Lung (tissue), 12 donors: ENCODE results near the gene RTP2. TPM values are rescaled to one million over a fixed set of nuclear protein-coding genes. Genes with fewer than 3 reads are reported as not detected.

Source experiments
- ATAC-seq: fragments of 200-7000 bp; cut with Tn5 transposase; one replicate; pipeline ENCODE4 v1.9.1; 2020; ENCODE audit warnings: moderate number of reproducible peaks; ENCODE audit not compliant: insufficient read depth, low FRiP score
- DNase-seq, 3 donors: peaks; one replicate each; pipeline ENCODE4 v3.0.0-alpha.2; 2013 to 2017
- H3K27ac ChIP-seq, 2 donors: one replicate each; pipeline ENCODE4 v1.5.1; 2013; ENCODE audit warnings: mild to moderate bottlenecking in 2 of 2, moderate library complexity in 2 of 2, control low read depth in 1 of 2, inconsistent platforms in 1 of 2, low read depth in 1 of 2, low read length in 1 of 2
- H3K27me3 ChIP-seq, 3 donors: one replicate each; pipeline ENCODE4 v1.5.1; 2013; ENCODE audit warnings: low read length in 2 of 3; ENCODE audit not compliant: control insufficient read depth in 3 of 3, insufficient read depth in 3 of 3
- H3K36me3 ChIP-seq, 4 donors: one replicate each; pipeline ENCODE4 v1.5.1; 2013; ENCODE audit warnings: low read length in 4 of 4, mild to moderate bottlenecking in 1 of 4, moderate library complexity in 1 of 4; ENCODE audit not compliant: control insufficient read depth in 4 of 4, insufficient read depth in 4 of 4
- H3K4me1 ChIP-seq, 5 donors: one replicate each; pipeline ENCODE4 v1.5.1; 2013; ENCODE audit warnings: low read length in 5 of 5, mild to moderate bottlenecking in 2 of 5, moderate library complexity in 1 of 5; ENCODE audit not compliant: control insufficient read depth in 5 of 5, insufficient read depth in 5 of 5
- H3K4me3 ChIP-seq: one replicate; pipeline ENCODE4 v1.5.1; 2013; ENCODE audit warnings: mild to moderate bottlenecking, control low read depth, moderate library complexity
- H3K9ac ChIP-seq, 2 donors: one replicate each; pipeline ENCODE4 v1.5.1; 2013; ENCODE audit warnings: low read length in 2 of 2, control low read depth in 1 of 2; ENCODE audit not compliant: insufficient read depth in 1 of 2
- H3K9me3 ChIP-seq, 4 donors: one replicate each; pipeline ENCODE4 v1.5.1; 2013; ENCODE audit warnings: low read length in 3 of 4, mild to moderate bottlenecking in 1 of 4, moderate library complexity in 1 of 4; ENCODE audit not compliant: control insufficient read depth in 4 of 4, insufficient read depth in 3 of 4
- WGBS, 2 donors: extraction: QIAGEN DNeasy Blood & Tissue Kit; methylation state at CpG; one replicate each; pipeline ENCODE4 v1.1.7; 2013; 5-methylcytosine and 5-hydroxymethylcytosine counted together
- polyA plus RNA-seq, 2 donors: library from polyadenylated mRNA; stranded (reverse); fragments of 200-250 nt; gene quantifications; one replicate each; pipeline ENCODE4 v1.2.1, GENCODE V29; 2013
- total RNA-seq, 2 donors: library from RNA; depleted of rRNA in 1 of 2; stranded (reverse); fragments of >200 nt in 1 of 2; gene quantifications; one replicate each; pipeline ENCODE4 v1.2.1, GENCODE V29; 2014 to 2021
- TF ChIP-seq, protein P1 (sequence below): IDR thresholded peaks from 2 replicates; pipeline ENCODE4 v1.5.1; 2012; ENCODE audit warnings: mild to moderate bottlenecking; ENCODE audit errors: control extremely low read depth, extremely low read depth
- donor health status: control.
- donor health status: control.
- donor health status: Bipolar disorder and iron deficiency.
- donor health status: healthy.
- donor health status: DM: yes; HTN: yes; CAD: no.

Gene RTP2
- total and polyA plus RNA-seq, 4 donors: not detected

GRCh38 chr3:187743195-187744141 is 41.1 kb upstream of the RTP2 start:
- WGBS, 2 donors: 2 to 5% methylated on average over 45 of the region's 45 CpGs
- DNase-seq (peak; percentile 66 to 80 (median 70)), ATAC-seq (no peak)
- Histone ChIP-seq H3K4me1 (peaks cover 0 to 63% (median 7%) of the 10 kb centered on the region in 5 donors), H3K36me3 (no peaks in the 10 kb centered on the region), H3K9me3 (no peaks in the 10 kb centered on the region), H3K9ac (peak overlapping the region; percentile 74 to 97), H3K27ac (peak overlapping the region; percentile 98 to 100), H3K4me3 (peak overlapping the region; percentile 78), H3K27me3 (no peaks in the 10 kb centered on the region)
- TF ChIP-seq, protein P1, sequence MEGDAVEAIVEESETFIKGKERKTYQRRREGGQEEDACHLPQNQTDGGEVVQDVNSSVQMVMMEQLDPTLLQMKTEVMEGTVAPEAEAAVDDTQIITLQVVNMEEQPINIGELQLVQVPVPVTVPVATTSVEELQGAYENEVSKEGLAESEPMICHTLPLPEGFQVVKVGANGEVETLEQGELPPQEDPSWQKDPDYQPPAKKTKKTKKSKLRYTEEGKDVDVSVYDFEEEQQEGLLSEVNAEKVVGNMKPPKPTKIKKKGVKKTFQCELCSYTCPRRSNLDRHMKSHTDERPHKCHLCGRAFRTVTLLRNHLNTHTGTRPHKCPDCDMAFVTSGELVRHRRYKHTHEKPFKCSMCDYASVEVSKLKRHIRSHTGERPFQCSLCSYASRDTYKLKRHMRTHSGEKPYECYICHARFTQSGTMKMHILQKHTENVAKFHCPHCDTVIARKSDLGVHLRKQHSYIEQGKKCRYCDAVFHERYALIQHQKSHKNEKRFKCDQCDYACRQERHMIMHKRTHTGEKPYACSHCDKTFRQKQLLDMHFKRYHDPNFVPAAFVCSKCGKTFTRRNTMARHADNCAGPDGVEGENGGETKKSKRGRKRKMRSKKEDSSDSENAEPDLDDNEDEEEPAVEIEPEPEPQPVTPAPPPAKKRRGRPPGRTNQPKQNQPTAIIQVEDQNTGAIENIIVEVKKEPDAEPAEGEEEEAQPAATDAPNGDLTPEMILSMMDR: no peak

DNA sequence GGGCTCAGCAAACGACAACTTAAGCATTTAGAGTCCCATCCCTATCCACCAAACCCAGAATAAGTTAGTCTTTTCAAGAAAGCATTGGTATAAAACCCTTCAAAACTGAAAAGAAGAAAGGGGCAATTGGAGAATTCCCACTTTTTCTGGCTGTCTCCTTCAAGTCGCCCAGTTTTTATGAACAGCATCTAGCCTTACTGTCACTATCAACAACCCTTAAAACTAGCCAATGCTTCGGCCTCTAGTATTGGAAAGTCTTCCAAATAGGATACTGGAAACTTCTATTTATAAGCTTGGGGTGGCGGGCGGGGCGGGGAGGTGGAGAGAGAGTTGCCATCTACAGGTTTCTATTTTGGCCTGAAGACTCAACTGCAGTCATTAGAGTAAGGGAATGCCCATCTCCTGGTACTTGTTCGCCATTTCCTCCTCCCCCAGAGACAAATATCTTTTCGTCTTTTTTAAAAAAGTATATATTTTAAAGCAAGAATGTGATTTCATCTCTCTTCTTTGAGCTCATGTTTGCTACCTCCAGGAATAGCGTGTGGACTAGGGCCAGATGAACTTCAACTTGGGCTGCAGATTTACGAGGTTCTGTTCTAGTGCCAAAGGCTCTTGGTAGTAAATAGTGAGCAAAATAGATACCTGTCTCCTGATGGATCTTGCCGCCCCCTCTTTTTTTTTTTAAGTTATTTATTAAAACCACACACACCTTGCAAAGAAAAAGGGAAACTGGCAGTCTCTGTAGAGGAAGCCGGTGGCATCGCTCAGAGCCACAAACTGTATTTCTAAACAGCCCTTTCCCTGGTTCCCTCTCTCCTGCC is 40.2 kb upstream of the RTP2 start:
- Histone ChIP-seq H3K9me3 (no peaks in the 10 kb centered on the region), H3K27ac (peak overlapping the region; percentile 71 to 98), H3K36me3 (no peaks in the 10 kb centered on the region), H3K4me3 (no peak overlapping the region), H3K27me3 (no peaks in the 10 kb centered on the region), H3K4me1 (peaks cover 0 to 54% (median 7%) of the 10 kb centered on the region in 5 donors), H3K9ac (peak overlapping the region in 1 of 2 donors; percentile 65)
- DNase-seq (peak in 2 of 3 donors; percentile 44 to 45), ATAC-seq (no peak)
- TF ChIP-seq, protein P1: no peak
- WGBS, 2 donors: 43 to 51% methylated on average over 13 of the region's 13 CpGs

DNA sequence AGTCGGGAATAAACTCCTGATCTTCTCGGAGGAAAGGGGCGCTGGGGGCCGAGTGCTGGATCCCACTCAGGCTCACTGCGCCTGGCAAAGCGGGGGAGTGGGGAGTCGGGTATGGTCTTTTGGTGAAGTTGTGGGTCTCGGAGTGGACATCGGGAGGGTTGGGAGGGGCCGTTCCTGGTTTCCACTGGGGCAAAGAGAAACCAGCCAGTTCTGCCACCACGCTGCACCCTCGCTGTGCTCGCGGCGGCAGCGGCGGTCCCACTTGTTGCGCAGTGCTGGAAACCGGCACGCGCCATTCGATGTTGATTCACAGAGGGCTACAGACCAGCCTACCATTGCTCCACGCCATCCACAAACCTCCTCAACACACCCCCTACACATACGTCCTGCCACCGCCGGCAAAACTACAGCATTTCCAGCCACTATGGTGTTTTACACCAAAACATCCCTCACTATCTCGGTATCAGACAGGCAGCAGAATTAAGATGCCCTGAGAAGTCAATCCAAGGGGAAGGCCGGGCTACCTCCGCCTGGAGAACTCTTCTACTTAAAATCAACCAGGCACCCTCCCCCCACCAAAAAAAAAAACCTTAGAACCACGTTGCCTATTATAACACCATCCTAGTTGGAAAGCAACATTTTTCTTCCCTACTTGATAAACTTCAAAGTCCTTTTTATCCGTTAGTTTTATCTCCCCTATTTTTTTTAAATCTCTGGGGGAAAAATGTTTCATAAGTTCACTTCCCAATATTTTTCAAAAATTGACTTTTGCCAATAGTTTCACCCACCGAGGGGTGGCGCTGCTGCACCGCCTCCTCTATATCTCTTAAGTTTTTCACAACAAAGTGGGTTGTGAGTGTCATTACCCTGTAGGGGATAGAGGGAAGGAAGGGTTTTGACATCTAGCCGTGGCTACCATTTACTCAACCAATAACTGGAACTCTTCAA is 39.3 kb upstream of the RTP2 start:
- WGBS, 2 donors: 1 to 2% methylated on average over 35 of the region's 35 CpGs
- Histone ChIP-seq H3K27ac (peak overlapping the region; percentile 96 to 98), H3K36me3 (no peaks in the 10 kb centered on the region), H3K9me3 (no peaks in the 10 kb centered on the region), H3K4me1 (peaks cover 0 to 51% (median 12%) of the 10 kb centered on the region in 5 donors), H3K9ac (peak overlapping the region in 1 of 2 donors; percentile 89), H3K4me3 (peak overlapping the region; percentile 40), H3K27me3 (no peaks in the 10 kb centered on the region)
- DNase-seq: peak; percentile 74 to 84 (median 80)
- TF ChIP-seq, protein P1: peak; percentile 85
- no peak for ATAC-seq
